GM12801 (cell line): ENCODE measurements around the gene CDK6.

Experiments used
- TF ChIP-seq, protein P1 (sequence below): IDR thresholded peaks from one replicate; pipeline ENCODE4 v1.5.1; 2011; ENCODE audit warnings: control low read depth; ENCODE audit not compliant: insufficient read length; ENCODE audit errors: extremely low read depth

Gene CDK6

GRCh38 chr7:92832534-92833023 lies 3.8 kb downstream of the CDK6 start:
- TF ChIP-seq, protein P1, sequence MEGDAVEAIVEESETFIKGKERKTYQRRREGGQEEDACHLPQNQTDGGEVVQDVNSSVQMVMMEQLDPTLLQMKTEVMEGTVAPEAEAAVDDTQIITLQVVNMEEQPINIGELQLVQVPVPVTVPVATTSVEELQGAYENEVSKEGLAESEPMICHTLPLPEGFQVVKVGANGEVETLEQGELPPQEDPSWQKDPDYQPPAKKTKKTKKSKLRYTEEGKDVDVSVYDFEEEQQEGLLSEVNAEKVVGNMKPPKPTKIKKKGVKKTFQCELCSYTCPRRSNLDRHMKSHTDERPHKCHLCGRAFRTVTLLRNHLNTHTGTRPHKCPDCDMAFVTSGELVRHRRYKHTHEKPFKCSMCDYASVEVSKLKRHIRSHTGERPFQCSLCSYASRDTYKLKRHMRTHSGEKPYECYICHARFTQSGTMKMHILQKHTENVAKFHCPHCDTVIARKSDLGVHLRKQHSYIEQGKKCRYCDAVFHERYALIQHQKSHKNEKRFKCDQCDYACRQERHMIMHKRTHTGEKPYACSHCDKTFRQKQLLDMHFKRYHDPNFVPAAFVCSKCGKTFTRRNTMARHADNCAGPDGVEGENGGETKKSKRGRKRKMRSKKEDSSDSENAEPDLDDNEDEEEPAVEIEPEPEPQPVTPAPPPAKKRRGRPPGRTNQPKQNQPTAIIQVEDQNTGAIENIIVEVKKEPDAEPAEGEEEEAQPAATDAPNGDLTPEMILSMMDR: no peak

DNA sequence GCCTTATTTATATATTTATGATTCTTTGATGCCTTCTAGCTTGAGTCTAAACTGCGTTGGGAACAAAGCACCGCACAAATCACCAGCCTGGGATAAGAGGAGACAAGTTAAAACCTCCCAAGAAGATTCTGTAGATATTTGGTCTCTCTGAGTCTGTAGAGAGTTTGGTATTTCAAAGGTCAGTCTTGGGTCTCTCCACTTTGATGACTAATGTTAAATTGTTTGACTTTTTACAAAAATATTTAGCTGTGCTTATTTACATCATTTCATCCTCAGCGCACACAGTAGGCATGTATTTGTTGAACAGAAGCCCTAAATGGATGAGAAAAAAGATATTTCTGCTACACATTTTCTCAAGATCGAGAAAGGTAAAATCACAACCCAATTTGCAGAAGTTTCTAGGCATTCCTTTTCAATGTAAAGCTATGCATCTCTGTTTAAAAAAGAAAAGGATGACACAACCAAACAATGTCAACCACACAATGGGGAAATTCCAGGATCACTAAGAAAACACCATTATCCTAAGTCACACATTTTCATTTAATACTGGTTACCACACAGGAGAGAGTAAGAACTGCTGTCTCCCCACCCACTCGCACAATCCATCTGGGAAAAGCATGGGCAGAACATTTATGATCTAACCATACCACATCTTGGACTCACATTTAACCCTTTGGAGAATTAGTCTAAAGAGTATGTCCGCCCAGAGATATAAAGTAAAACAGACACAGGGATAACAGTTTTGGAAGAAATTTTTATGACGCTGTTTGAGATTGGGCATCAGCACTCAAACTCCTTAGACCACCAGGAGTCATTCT lies 4.4 kb downstream of the CDK6 start:
- TF ChIP-seq, protein P1: no peak

DNA sequence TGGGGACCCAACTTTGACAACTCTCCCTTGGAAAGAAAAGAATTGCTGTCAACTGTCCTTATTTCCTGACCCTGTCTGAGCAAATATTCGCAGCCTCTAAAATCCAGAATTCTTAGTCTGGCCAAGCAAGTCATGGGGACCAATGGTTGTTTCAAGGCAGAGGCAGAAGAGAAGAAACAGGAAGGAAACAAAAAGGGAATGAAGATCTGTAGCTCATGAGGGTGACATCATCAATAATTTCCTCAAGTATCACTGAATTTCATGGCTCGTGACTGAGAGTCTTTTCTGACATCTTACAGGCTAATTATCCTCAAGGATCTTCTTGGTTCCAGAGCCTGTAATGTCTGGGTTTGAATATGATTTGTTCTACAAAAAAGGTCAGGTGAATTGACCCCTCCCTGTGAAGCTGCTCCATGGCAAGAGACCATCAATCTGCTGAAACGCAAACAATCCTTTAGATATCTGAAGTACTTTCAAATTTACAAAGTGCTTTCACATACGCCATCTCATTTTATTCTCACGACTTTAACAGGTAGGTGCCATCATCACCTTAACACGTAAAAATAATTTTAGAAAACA lies 5.8 kb downstream of the CDK6 start:
- TF ChIP-seq, protein P1: no peak

DNA sequence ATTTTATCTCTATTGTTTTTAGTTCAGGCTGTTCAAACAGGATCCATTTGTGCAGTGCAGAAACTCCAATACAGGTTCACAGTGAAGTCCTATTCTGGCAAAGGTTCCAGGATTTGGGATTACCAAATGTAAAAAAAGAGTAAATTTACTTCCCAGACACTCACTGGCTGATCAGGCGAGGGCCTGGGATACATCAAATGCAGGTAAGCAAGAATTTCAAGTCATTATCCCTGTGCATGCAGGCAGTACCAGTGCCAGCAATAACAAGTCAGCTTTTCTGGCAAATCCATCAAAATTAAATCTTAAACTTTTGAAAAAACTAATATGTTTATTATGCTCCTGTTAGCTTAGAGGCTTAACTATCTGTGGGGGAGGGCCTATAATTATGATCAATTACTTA lies 6.3 kb downstream of the CDK6 start:
- TF ChIP-seq, protein P1: no peak

DNA sequence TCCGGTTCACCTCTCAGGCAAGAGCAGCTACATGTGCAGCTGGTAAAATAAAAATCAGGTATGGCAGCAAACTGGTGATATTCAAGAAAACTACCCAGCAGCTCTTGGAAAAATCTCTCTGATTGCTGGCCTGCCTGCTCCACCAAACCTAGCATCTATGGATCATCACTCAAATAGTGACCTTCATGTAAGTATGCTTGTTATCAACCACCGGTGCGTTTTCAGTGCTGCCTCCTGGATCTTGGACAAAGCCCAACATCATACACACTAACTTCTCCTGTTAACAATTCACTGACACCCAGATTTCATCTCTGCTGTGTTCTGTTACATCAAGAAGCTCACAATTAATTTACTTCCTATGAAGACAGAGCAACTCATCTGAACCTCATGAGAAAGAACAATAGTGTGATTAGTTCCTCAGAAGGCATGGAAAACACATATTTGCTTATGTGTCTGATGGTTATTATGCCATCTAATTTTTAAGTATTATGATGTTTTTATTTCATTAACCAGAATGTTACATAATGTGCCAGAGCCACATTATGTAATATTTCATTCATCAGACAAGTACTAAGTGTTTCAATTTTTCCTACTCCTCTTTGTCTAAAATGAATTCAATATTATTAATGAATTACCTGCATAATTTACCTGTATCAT lies 8.8 kb downstream of the CDK6 start:
- TF ChIP-seq, protein P1: no peak

DNA sequence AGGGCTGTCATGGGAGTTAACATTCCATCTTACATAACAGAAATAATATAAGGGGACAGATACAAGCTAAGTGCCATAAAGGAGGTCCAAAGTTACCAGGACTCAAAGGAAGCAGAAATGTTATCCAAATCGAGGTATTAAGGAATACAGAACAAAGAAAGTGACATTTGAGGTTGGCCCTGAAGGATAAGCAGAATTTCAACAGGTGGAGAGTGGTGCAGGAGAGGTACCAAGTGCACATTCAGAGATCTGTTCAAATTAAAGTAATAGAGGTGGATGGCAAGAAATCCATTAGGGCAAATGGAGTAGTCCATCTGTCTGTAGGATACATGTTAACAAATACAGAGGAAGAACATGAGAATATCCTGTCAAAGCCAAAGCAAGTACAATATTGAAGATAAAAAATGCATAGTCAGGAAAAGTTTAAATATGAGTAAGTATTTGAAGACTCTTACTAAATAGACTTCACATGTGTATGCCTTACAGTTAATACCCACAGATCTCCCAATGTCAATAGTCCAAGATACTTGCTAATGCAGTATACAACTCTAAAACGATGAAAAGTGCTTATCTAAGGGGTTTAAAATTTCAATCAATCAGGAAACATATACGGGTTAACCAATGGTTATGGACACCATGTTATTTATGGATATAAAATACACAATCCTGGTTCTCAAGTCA lies 10.0 kb downstream of the CDK6 start:
- TF ChIP-seq, protein P1: no peak
